ENCODE measurements around the gene TRIM54.
"Not testable (repeated sequence)": the region's sequence is repeated elsewhere in the genome, so short reads cannot be mapped to it uniquely, and the experiment has no call there.

The TRIM54 gene

DNA sequence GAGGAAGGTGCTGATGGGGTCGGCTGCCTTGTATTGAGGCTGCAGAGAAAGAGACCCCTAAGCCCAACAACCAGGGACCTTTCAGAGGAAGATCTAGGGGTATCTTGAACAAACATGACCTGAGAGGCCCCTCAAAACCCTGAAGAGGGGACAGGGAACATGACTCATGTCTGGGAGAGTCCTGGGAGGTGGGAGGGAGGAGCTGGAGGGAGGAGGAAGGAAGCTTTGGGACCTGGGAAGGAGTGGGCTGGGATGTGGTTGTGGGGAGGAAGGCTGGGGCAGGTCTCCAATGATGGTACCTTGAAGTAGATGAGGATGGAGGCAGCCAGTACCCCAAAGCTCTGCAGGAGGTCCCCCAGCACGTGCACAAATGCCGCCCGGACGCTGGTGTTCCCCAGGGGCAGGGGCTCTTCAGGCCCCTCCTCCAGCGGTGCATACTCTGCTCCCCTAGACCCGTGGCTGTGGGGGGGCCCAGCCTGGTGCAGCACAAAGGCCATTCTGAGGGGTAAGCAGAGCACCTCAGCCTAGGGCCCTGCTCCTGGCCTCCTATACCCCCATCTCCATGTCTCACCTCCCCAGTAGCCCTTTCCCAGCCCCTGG lies 25.3 kb upstream of the TRIM54 start:
- no peak for DNase-seq
- no peak for ATAC-seq

GRCh38 chr2:27258051-27258450 lies 24.2 kb upstream of the TRIM54 start:
- DNase-seq (no peak), ATAC-seq (no peak)

DNA sequence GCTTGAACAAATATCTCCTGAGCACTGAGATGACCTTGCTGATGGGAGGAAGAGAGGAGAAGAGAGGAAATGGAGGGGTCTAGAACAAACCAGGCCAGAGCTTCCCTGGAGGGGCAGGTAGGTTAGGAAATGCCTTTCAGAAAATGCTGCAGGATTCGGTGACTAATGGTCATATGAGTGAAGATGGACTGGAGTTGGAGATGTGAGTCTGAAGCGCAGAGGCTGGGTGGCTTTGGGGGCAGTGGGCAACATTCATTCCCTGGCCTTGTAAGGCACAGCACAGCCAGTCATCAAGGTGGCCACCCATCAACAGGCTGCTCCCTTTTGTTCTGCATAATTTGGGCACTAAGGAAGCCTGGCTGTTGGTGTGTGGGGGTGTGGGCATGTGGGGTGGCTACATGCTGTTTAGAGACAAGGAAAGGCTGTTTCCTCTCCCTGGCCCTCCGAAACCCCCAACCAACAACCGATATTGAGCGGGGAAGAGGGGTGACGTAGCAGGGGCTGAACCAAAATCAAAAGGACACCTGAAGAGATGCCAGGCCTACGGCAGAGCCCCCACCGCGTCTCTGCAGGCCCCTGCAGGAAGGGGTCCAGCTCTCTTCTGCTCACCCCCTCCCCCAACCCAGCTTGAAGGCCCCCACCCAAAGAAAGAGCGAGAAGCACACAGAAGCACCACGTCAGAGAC lies 20.8 kb upstream of the TRIM54 start:
- ATAC-seq (no peak), DNase-seq (no peak)

DNA sequence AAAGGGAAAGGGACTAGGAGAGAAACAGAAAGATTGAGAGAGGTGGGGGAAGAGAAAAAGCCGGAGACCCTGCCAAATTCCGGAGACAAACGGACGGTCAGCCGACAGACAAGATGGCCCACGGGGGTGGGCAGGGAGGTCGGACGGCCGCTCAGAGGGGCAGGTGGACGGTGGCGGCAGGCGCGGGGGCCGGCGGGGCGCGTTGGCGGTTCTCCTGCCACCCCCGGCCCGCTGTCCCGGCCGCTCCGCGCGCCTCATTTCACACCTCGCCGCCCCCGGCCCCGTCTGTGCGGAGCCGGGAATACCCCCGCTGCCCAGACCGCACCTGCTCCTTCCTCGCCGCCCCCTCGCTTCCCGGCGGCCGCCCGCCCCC lies 20.3 kb upstream of the TRIM54 start:
- ATAC-seq = no peak
- no peak for DNase-seq

GRCh38 chr2:27262379-27263286 lies 19.6 kb upstream of the TRIM54 start, which contains the start of gene SLC30A3:
TSS of gene SLC30A3 (minus strand) at chr2:27263047. CDS start at chr2:27262906, 141 bp downstream.
- peak; percentile 76 for DNase-seq
- peak; percentile 51 for ATAC-seq

- DNase-seq (no peak), ATAC-seq (no peak)
Observed at GRCh38 chr2:27263287-27264252, 18.7 kb upstream of the TRIM54 start.

DNA sequence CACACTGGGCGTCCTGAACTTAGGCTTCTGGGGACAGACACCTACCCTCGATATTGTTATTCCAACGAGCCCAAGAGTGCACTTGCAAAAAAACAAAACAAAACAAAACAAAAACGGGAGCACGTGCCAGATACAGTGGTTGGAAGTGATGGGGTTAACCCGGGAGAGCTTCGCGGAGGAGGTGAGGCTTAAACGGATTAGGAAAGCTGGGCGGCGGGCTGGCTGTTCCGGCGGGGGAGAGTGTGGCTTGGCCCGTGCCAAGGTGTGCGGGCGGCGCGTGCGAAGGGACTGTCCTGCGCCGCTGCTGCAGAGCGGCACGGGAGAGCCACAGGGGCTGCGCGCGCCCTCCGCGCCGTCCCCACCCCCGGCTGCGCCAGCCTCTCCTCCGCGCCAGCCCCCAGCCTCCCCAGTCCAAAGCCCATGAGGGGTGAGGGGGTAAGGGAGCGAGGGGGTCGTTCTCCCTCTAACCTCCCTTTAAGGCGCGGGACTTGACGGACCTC lies 17.9 kb upstream of the TRIM54 start:
- no peak for ATAC-seq
- peak; percentile 19 for DNase-seq

DNA sequence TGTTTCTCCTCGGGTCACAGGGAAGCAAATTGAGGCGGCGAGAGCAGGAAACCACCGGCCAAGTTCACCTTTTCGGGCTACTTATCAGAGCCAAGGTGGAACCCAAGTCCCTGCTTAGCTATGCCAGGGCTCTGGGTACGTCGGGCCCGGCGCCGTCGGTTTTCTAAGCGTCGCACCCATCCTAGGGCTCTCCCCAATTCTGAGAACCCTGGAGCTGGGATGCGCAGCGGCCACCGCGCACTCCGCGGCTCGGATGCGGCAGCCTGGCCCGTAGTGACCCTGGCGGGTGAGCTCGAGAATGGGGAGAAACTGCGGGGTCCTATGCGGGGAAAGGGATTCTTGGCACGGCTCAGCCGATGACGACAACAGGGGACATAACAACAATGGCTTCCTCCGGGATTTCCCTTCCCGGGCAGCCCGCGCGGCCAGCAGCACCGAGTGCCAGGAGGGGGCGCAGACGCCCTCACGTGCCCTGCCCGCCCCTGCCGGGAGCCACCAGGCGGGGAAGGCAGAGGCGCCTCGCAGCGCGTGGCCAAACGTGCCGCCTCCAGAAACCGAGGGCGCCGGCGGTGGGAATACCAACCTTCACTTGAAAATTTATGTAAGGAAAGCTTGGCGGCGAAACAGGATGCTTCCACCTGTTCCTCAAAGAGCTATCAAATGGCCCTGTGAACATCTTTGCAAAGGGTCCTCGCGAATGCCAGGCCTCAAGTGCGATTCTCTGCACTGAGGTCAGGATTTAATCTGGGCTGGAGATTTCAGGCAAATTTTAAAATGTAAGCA lies 17.3 kb upstream of the TRIM54 start:
- ATAC-seq = peak; percentile 71
- DNase-seq = peak; percentile 73

- DNase-seq (no peak), ATAC-seq (no peak)
Observed at GRCh38 chr2:27265536-27265870, 16.7 kb upstream of the TRIM54 start.

DNA sequence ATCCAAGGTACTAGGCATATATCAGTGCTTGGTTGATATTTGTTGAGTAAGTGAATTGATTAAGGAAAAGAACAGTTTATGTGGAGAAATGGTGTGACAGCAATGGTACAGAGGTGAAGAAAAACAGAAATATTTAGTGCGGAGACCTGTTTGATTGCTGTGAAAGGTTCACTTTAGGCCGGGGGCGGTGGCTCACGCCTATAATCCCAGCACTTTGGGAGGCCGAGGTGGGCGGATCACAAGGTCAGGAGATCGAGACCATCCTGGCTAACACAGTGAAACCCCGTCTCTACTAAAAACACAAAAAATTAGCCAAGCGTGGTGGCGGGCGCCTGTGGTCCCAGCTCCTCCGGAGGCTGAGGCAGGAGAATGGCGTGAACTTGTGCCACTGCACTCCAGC lies 13.9 kb upstream of the TRIM54 start:
- DNase-seq, ATAC-seq: not testable (repeated sequence)

- no peak for ATAC-seq
Observed at GRCh38 chr2:27270131-27270530, 12.1 kb upstream of the TRIM54 start.

DNA sequence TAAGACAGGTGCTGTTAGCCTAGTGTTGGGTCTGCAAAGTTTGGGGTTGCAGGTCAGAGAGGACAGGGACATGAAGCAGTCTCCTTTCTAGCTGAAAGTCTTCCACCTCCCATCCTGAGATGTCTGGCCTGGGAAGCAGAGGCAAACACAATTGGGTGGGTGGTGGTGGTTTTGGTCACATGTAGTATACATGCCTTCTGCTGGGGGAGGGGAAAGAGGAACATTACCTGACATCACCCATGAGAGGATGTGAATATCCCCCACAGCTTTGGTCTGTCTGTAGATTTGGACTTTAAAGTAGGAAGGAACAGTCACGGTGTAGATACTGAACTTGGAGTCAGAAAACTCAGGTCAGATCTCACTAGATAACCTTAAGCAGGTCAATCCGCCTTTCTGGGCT lies 11.6 kb upstream of the TRIM54 start:
- ATAC-seq = no peak

More at GRCh38 chr2:27270131-27270530, 12.1 kb upstream of the TRIM54 start:
- DNase-seq = no peak

DNA sequence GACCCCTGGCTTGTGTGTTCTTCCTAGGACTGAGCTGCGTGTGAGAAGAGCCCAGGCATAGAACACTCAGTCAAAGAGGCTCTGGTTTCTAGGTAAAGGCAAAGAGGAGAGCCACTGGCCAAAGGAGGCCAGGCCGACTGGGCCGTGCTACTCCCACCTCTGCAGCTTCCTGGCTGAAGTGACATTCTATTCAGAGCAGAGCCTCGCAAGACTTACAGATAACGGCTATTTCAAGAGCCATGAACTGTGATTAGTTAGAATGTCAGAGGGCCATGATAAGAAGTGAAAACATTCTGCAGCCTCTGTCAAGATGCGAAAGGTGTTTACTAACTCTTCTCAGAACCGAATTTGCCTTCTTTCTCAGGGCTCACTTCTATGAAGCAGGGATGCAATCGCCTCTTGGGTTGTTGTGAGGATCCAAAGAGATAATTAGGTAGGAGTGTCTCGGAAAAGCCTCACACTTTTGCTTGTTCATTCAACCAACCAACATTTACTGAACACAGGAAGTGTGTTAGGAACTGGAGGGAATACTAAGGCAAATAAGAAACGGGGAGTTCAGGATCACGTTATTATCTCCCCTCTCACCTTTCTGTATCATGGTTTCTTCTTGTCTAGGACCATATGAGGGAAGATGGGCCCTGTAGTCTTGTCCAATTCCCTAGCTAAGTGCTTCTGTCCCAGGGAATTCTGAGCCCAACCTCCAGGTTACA lies 10.4 kb upstream of the TRIM54 start:
- ATAC-seq (no peak), DNase-seq (no peak)

More for the DNA sequence above, 11.6 kb upstream of the TRIM54 start:
- DNase-seq = no peak

GRCh38 chr2:27272537-27273522 lies 9.4 kb upstream of the TRIM54 start:
- DNase-seq, ATAC-seq: not testable (repeated sequence)

- ATAC-seq (no peak), DNase-seq (no peak)
Observed at GRCh38 chr2:27275211-27276150, 6.7 kb upstream of the TRIM54 start, which contains the start of gene DNAJC5G. TSS of gene DNAJC5G (plus strand) at chr2:27275433. CDS start at chr2:27276729, 1,296 bp downstream.

DNA sequence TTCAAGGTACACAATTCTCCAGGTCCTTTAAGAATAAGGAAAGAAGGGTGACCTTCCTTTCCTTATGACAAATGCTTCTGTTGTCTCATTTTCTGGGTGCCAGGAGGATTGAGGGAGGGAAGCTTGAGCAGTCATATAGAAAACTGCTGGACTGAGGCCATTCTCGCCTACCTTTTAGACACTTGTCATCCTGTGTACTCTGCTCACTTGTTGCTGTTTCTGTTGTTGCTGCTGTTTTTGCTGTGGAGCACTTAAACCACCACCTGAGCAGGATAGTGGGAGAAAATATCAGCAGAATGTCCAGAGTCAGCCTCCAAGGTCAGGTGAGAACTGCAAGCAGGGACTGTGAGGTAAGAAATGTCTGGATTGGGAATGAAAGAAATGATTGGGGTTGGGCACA lies 4.2 kb upstream of the TRIM54 start:
- no peak for ATAC-seq
- DNase-seq = no peak

GRCh38 chr2:27280826-27281225 lies 1.4 kb upstream of the TRIM54 start:
- ATAC-seq = no peak
- DNase-seq = no peak

DNA sequence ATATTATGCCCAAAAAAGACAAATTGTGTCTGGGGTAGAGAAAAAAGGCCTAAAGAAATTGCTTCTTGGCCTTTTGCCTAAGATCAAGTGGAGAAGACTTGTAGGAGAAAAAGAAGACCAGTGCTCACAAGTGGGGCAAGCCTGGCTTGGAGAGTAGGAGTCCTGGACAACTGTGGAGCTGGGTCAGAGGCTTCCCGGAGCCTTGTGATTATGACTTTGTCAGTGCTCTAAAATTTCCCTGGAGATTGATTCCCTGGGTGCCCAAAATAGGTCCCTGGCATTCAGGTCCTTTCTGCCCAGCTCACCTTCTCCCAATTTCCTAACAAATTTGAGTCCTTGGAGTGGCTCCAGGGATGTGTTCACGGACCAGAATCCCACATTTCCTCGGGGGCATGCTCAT lies 787 bp upstream of the TRIM54 start:
- DNase-seq = no peak
- no peak for ATAC-seq

All from stimulated activated naive CD8-positive, alpha-beta T cell treated with anti-CD3 and anti-CD28 coated beads, Interleukin-15, Interleukin-2, amounts not matched to agents 100 U/mL and 50 U/mL, for 24 hours (primary cell).